Right atrium auricular region (tissue), 2 donors: ENCODE results near the gene ITGBL1. TPM values are rescaled to one million over a fixed set of nuclear protein-coding genes. Genes with fewer than 3 reads are reported as not detected.

Experiments
- DNase-seq: peaks from one replicate; pipeline ENCODE4 v3.0.0-alpha.2; 2019; ENCODE audit warnings: low spot score
- H3K27ac ChIP-seq, 2 donors: fragments of 200-600 bp; sonication (generic); 1 replicate in 1 of 2; 2 replicates in 1 of 2; pipeline ENCODE4 v1.5.1; 2016 to 2019
- H3K27me3 ChIP-seq, 2 donors: fragments of 200-600 bp; sonication (generic); one replicate each; pipeline versions ENCODE4 v1.5.1 to v1.6.0; 2017 to 2019
- H3K36me3 ChIP-seq: fragments of 200-600 bp; sonication (generic); one replicate; pipeline ENCODE4 v1.5.1; 2016
- H3K4me1 ChIP-seq, 2 donors: fragments of 200-600 bp; sonication (generic); one replicate each; pipeline versions ENCODE4 v1.5.1 to v1.6.0; 2017 to 2019
- H3K4me3 ChIP-seq, 2 donors: fragments of 200-600 bp; sonication (generic); 1 replicate in 1 of 2; 2 replicates in 1 of 2; pipeline ENCODE4 v1.5.1; 2017 to 2019; ENCODE audit warnings: mild to moderate bottlenecking in 1 of 2, moderate library complexity in 1 of 2
- H3K9me3 ChIP-seq, 2 donors: fragments of 200-600 bp; sonication (generic); one replicate each; pipeline ENCODE4 v1.5.1; 2019
- total RNA-seq, 2 donors: library from RNA; depleted of rRNA; stranded (reverse); fragments of >200 nt; gene quantifications; one replicate each; pipeline ENCODE4 v1.1.0, GENCODE V29; 2016
- TF ChIP-seq, protein P1 (sequence below), 2 donors: fragments of 200-600 bp; sonication (generic); IDR thresholded peaks; one replicate each; pipeline ENCODE4 v1.5.1; 2019; ENCODE audit warnings: antibody characterized with exemption in 2 of 2

Gene ITGBL1
- total RNA-seq, 2 donors from 2014 or later: 2.4 to 5.4 TPM

DNA sequence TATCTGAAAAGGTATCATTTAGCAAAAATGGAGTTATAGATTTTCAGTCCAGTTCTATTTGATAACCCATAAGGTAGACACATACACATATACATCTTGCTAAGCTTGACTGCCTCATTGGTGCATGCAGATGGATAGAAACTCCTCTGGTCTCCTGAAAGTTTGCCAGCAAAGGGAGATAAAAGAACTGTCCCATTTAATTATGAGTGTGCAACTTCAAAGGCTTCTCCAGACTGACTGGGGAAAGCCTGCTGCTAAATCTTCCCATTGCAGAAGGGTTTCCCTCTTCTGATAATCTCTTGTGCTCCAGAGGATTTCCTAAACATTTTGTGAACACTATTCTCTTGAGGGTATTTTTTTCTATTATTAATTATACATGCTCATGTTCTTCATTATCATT lies 131.9 kb downstream of the ITGBL1 start:
- no peaks in the 10 kb centered on the region for H3K36me3 ChIP-seq
- no peak overlapping the region for H3K4me3 ChIP-seq
- no peak for DNase-seq
- H3K9me3 ChIP-seq: no peaks in the 10 kb centered on the region
- peaks cover 0 to under 1% of the 10 kb centered on the region in 2 donors for H3K4me1 ChIP-seq
- TF ChIP-seq, protein P1, sequence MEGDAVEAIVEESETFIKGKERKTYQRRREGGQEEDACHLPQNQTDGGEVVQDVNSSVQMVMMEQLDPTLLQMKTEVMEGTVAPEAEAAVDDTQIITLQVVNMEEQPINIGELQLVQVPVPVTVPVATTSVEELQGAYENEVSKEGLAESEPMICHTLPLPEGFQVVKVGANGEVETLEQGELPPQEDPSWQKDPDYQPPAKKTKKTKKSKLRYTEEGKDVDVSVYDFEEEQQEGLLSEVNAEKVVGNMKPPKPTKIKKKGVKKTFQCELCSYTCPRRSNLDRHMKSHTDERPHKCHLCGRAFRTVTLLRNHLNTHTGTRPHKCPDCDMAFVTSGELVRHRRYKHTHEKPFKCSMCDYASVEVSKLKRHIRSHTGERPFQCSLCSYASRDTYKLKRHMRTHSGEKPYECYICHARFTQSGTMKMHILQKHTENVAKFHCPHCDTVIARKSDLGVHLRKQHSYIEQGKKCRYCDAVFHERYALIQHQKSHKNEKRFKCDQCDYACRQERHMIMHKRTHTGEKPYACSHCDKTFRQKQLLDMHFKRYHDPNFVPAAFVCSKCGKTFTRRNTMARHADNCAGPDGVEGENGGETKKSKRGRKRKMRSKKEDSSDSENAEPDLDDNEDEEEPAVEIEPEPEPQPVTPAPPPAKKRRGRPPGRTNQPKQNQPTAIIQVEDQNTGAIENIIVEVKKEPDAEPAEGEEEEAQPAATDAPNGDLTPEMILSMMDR (IDR thresholded peaks at IDR 0.05): no peak
- H3K27me3 ChIP-seq: no peaks in the 10 kb centered on the region
- no peak overlapping the region for H3K27ac ChIP-seq

GRCh38 chr13:101590479-101590878 lies 138.0 kb downstream of the ITGBL1 start:
- Histone ChIP-seq H3K4me1 (no peaks in the 10 kb centered on the region), H3K27me3 (no peaks in the 10 kb centered on the region), H3K36me3 (no peaks in the 10 kb centered on the region), H3K27ac (no peak overlapping the region), H3K4me3 (no peak overlapping the region), H3K9me3 (peaks cover 0 to 9% of the 10 kb centered on the region in 2 donors)
- TF ChIP-seq, protein P1 (IDR thresholded peaks at IDR 0.05): no peak
- DNase-seq: no peak

GRCh38 chr13:101594936-101595335 lies 142.5 kb downstream of the ITGBL1 start:
- DNase-seq: no peak
- TF ChIP-seq, protein P1 (IDR thresholded peaks at IDR 0.05): no peak
- H3K27me3 ChIP-seq: no peaks in the 10 kb centered on the region

DNA sequence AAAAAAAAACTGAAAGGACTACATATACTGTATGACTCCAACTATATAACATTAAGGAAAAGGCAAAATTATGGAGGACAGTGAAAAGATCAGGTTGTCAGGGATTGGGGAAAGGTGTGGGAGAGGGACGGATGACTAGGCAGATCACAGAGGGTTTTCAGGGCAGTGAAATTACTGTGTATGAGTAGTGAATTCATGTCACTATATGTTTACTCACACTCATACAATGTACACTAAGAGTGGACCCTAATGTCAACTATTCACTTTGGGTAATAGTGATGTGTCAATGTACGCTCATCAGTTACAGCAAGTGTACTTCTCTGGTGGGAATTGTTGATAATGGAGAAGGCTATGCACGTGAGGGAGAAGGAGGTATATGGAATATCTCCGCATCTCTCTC lies 144.3 kb downstream of the ITGBL1 start:
- H3K4me1 ChIP-seq: no peaks in the 10 kb centered on the region
- no peaks in the 10 kb centered on the region for H3K36me3 ChIP-seq
- TF ChIP-seq, protein P1 (IDR thresholded peaks at IDR 0.05): no peak
- no peak overlapping the region for H3K27ac ChIP-seq
- DNase-seq: no peak
- no peaks in the 10 kb centered on the region for H3K27me3 ChIP-seq
- peaks cover 0 to 9% of the 10 kb centered on the region in 2 donors for H3K9me3 ChIP-seq
- H3K4me3 ChIP-seq: no peak overlapping the region

More at GRCh38 chr13:101594936-101595335, 142.5 kb downstream of the ITGBL1 start:
- Histone ChIP-seq H3K36me3 (no peaks in the 10 kb centered on the region), H3K4me1 (no peaks in the 10 kb centered on the region), H3K27ac (no peak overlapping the region), H3K4me3 (no peak overlapping the region), H3K9me3 (peaks cover 0 to 9% of the 10 kb centered on the region in 2 donors)

DNA sequence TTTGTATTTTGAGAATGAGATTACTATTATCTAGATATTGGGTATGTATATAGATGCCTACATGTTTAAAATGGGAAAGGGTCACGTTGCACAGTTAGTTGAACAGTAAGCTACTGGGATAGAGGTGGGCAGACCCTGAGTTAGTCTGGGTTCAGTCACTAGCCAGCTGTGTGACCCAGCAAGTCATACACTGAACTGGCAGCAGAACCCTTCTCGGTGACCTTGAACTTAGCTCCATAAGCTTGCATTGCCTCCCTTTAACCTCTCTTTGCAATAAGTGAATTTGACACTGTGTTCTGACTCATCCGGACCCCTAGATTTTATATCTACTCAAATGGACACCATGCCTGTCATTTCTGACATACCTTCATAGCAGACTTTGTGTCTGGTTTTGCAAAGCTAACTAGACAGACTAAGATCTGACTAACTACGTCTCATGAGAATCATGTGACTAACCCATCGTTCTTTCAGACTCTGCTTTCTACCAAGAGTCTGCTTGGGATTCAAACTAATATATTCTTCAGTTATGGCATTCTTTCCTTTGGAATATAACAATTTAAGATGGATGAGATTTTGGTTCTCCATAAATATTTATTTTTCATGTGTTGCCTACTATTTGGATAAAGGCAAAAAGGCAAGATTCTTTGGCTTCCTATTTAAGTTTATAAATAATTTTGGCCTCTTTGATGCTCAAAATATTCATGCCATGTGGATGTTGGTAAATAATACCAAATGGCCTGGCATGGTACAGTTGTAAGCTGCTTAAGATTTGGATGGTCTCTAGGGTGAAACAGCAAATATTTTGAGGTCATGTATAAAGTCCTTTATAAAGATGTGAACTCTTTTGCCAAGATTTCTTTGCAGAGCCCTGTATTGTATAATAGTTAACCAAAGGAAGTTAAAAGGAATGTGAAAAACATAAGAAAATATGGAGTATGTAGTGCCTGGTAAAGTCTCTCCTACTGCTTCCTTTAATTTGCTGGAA lies 159.3 kb downstream of the ITGBL1 start:
- H3K9me3 ChIP-seq: no peaks in the 10 kb centered on the region
- DNase-seq: no peak
- TF ChIP-seq, protein P1 (IDR thresholded peaks at IDR 0.05): no peak

More for the DNA sequence above, 159.3 kb downstream of the ITGBL1 start:
- Histone ChIP-seq H3K36me3 (no peaks in the 10 kb centered on the region), H3K4me1 (no peaks in the 10 kb centered on the region), H3K4me3 (no peak overlapping the region), H3K27ac (no peak overlapping the region), H3K27me3 (no peaks in the 10 kb centered on the region)
